RKO (cell line): ENCODE data around the gene ARHGEF2.
"Not testable (repeated sequence)": the region's sequence is repeated elsewhere in the genome, so short reads cannot be mapped to it uniquely, and the experiment has no call there.

Experiments used
- DNase-seq: peaks from one replicate; pipeline ENCODE4 v3.0.0-alpha.2; 2016; ENCODE audit warnings: low spot score

The ARHGEF2 gene

GRCh38 chr1:155990005-155990739, 11.8 kb upstream of the ARHGEF2 start:
- DNase-seq = no peak

- peak; percentile 73 for DNase-seq
Observed at GRCh38 chr1:155989242-155990004, 11.1 kb upstream of the ARHGEF2 start.

- DNase-seq = not testable (repeated sequence)
Observed at GRCh38 chr1:155984903-155985645, 6.7 kb upstream of the ARHGEF2 start.

GRCh38 chr1:155984341-155984740, 6.0 kb upstream of the ARHGEF2 start:
- no peak for DNase-seq

- peak; percentile 95 for DNase-seq
Observed at GRCh38 chr1:155983191-155984024, 5.1 kb upstream of the ARHGEF2 start.

GRCh38 chr1:155982106-155982505, 3.8 kb upstream of the ARHGEF2 start:
- DNase-seq = no peak

- peak; percentile 47 for DNase-seq
Observed at GRCh38 chr1:155981266-155982088, 3.1 kb upstream of the ARHGEF2 start.

GRCh38 chr1:155979597-155980343, 1.4 kb upstream of the ARHGEF2 start:
- peak; percentile 42 for DNase-seq

DNA sequence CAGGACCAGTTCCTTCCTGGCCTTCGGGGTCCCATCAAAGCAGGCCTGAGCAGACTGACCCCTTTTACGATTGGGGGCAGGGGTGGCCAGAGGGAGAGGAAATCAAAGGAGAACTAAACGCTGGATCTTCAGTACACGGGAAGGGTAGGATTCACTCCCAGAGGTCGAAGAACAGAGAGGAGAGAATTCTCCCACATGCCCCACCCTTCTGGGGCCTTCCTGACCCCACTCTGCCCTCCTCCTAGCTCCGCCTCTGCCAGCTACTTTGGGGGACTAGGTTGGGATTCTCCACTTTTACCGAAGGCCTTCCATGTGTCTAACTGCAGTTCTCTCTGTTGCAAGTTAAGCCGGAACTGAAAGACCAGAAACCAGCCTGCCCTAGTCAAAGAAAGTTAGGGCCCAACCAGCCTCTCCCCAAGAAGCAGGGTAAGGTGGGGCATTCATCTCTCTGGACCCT, 654 bp upstream of the ARHGEF2 start:
- peak; percentile 67 for DNase-seq

DNA sequence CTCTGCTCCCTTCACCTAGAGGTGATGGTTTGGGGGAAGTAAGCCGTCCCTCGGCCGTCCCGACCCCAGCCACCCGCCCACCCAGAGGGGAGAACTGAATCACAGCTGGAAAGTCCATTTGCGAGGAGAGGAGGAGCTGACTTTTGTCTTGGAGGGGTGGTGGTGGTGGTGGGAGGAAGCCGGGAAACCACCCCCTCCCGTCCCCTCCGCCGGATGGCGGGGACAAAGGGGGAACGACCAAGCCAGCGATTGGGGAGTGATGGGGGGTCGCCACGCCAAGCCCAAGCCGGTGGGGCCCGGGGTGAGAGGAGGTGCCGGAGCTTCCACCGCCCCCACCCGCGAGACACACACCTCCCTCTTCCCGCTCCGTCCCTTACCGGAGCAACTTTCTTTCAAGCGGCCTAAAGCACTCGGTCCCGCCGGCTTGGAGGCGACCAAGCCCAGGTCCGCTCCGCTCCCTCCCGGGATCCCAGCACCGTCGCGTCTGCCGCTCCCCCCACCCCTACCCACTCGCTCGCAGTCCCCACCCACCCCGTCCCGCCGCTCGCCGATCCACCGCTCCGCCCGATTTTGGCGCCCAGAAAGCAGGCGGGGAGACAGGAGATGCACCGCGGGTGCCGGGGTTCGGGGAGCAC, 540 bp downstream of the ARHGEF2 start:
- DNase-seq = no peak

DNA sequence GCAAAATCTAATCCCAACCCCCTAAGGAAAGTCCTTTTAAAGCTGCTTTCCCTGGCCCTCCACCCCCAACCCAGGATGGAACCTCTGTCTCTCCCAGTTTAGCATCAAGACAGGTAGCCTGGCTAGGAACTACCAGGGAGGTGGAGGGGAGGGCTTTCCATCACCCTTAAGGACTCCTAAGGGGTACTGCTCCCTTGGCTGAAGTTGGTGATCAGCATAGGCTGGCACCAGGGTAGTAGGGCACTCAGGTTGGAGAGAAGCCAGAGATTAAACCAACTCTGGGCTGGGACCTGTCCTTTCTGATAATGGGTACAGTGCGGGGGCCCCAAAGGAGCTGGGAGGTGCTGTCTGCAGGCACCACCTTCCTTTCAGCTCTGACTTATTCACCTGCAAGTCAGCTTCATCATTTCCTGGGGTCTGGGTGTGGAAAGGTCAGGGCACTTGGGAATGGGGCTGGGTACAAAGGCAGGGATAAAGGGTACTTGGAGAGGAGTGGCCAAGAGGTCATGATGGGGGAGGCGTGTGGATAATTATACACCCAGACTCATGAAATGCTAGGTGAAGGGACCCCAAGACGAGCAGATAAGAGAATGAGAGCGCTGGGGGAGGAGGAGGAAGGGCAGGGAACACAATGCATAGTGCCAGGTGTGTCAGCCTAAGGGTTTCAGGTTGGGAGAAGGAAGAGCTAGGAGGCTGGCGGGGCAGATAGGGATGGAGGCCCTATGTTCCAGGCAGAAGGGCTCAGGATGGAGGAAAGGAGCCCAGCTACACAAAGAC, 1.2 kb downstream of the ARHGEF2 start:
- DNase-seq = no peak

DNA sequence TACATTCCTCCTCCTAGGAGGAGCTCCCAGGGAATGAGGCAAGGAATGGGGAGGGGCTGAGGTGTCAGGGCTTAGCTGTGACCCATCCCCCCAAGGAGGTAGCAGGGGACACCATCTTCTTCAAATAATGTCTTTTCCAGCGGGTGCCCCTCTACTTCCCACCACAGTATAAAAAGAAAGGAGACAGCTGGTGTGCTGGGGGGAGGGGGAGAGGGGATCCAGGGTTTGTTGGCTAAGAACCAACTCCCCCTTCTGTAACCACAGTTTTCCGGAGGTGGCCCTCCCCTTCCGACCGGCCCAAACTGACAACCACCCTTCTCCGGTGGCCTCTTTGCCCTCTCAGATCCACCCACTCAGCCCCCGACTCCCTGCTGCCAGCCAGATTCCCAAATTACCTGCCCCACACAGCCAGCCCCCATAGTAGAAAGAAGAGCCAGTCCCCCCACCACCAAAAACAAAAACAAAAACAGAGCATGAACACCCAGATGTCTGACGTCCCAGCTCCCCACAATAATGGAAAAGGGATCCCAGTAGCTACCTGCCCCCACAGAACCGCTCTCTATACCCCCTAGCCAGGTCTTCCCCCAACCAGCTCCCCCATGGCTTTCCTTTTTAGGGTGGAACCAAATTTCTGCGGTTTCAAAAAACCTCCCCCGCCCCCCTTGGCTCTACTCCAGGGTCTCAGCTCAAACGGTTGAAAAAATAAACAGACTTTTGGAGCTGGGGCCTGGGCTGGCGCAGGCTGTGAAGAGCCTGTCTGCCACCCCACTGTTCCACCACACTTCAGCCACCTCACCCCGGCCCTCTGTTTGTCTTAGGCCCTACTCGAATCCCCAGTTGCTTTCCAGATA, 2.1 kb downstream of the ARHGEF2 start:
- peak; percentile 37 for DNase-seq

GRCh38 chr1:155975375-155976061, 2.8 kb downstream of the ARHGEF2 start:
- no peak for DNase-seq

- no peak for DNase-seq
Observed at GRCh38 chr1:155974208-155975115, 3.9 kb downstream of the ARHGEF2 start.

GRCh38 chr1:155973723-155974122, 4.6 kb downstream of the ARHGEF2 start:
- DNase-seq = no peak
